GM19328 (cell line): Measurements from ENCODE around the gene TCF7L1.

Experiments used
- ATAC-seq: cut with Tn5 transposase; IDR thresholded peaks from one replicate; pipeline ENCODE4 v1.9.1; 2021; ENCODE audit warnings: mild to moderate bottlenecking, moderate library complexity; ENCODE audit not compliant: unreplicated experiment

The TCF7L1 gene

GRCh38 chr2:85215448-85216401 is 82.5 kb downstream of the TCF7L1 start:
- ATAC-seq, result no peak

- no peak for ATAC-seq
Observed at GRCh38 chr2:85216927-85217326, 83.7 kb downstream of the TCF7L1 start.

DNA sequence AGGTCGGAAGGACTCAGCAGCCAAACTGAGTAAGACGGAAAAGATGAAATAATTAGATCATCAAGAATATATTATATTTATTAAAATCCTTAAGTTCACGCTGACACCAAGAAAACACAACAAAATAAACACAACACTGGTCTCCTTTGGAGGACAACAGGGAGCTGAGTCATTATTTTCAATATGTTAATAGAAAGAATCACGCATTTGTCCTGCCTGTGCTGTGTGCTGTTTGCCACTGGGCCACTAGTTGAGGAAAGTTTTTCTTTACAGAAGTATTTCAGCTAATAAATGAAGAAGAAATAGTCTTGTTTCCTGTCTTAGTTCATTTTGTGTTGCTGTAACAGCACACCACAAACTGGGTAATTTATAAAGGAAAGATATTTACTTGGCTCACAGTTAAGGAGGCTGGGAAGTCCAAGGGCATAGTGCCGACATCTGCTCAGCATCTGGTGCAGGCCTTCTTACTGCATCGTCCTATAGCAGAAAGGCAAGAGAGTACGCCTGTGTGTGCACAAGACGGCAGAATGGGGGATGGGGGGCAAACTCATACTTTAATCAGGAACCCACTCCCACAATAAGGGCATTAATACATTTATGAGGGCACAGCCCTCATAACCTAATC is 88.0 kb downstream of the TCF7L1 start:
- no peak for ATAC-seq

- no peak for ATAC-seq
Observed at GRCh38 chr2:85222792-85223191, 89.6 kb downstream of the TCF7L1 start.

DNA sequence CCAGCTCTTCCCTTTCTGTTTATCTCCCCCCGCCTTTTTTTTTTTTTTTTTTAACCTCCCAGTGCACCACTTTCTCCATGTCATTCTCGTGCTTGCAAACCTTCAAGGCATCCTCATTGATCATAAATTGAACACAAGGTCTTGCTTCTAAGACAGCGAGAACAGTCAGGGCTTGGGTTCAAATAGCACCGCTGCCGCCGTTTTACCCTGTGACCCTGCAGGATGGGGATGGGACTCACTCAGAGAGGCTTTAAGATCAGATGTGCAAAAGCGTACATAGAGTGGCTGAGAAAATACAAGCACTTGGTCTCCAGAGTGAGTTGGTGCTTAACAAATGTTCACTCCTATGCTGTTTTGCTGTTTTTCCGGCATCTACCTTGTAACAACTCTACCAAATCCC is 93.6 kb downstream of the TCF7L1 start:
- ATAC-seq, result no peak

- ATAC-seq, result no peak
Observed at GRCh38 chr2:85230679-85231467, 97.7 kb downstream of the TCF7L1 start.

- ATAC-seq, result no peak
Observed at GRCh38 chr2:85231468-85231805, 98.2 kb downstream of the TCF7L1 start.

DNA sequence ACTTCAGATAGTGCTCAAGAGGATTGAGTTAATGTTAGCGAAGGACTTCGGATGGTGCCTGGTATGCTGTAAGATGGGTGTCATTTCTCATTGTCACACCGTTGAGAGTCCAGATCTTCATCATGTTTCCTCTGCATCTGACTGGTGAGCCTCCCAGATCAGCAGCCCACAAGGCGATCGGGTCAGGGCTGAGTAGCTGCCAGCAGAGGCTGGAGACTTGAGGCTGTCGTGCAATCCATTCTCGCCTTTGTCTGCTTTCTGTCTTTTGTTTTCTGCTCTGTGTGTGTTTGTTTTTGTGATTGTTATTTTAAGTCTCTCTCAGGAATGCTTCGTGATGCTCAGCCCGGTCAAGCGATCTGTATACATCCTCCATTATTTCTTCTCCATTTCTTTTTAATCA is 98.8 kb downstream of the TCF7L1 start:
- ATAC-seq, result no peak

- no peak for ATAC-seq
Observed at GRCh38 chr2:85234868-85235267, 101.7 kb downstream of the TCF7L1 start.

GRCh38 chr2:85235281-85235680 is 102.1 kb downstream of the TCF7L1 start:
- ATAC-seq, result no peak

DNA sequence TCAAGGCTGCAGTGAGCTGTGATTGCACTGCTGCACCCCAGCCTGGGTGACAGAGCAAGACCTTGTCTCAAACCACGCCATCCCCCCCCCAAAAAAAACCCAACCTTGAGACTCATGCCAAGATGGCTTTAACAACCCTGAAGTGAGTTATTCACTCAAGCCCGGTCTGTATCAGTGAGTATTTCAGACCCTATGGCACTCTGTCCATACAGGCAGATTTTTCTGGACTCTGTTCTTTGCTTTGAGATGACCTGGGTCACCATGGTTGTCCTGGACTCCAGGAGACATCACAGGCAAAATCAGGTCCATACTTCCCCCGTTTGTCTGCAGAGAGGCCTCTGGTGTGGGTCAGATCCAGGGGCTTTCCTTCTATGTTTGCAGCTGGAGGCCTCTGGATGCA is 102.9 kb downstream of the TCF7L1 start:
- ATAC-seq, result no peak

- ATAC-seq, result no peak
Observed at GRCh38 chr2:85237849-85238565, 104.8 kb downstream of the TCF7L1 start.

GRCh38 chr2:85238607-85239006 is 105.4 kb downstream of the TCF7L1 start:
- no peak for ATAC-seq

- ATAC-seq, result no peak
Observed at GRCh38 chr2:85239102-85239501, 105.9 kb downstream of the TCF7L1 start.

- no peak for ATAC-seq
Observed at GRCh38 chr2:85240055-85240454, 106.9 kb downstream of the TCF7L1 start.

DNA sequence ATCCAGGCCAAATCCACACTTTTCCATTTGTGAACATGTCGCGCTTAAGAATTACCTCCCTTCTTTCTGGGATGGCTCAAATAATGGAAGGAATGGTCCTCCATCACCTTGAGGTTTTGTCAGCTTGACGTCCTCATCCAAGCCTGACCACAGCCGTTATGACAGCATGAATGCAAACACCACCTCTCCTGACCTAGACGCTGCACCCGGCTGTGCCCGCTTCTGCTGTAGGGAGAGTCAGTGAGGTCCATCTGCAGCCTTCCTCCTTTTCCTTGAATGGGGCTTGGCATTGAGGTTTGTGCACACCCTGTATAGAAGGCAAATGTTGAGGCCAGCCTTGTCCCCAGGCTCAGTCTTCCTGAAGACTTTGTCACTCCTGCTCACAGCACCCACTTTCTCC is 109.1 kb downstream of the TCF7L1 start:
- no peak for ATAC-seq

DNA sequence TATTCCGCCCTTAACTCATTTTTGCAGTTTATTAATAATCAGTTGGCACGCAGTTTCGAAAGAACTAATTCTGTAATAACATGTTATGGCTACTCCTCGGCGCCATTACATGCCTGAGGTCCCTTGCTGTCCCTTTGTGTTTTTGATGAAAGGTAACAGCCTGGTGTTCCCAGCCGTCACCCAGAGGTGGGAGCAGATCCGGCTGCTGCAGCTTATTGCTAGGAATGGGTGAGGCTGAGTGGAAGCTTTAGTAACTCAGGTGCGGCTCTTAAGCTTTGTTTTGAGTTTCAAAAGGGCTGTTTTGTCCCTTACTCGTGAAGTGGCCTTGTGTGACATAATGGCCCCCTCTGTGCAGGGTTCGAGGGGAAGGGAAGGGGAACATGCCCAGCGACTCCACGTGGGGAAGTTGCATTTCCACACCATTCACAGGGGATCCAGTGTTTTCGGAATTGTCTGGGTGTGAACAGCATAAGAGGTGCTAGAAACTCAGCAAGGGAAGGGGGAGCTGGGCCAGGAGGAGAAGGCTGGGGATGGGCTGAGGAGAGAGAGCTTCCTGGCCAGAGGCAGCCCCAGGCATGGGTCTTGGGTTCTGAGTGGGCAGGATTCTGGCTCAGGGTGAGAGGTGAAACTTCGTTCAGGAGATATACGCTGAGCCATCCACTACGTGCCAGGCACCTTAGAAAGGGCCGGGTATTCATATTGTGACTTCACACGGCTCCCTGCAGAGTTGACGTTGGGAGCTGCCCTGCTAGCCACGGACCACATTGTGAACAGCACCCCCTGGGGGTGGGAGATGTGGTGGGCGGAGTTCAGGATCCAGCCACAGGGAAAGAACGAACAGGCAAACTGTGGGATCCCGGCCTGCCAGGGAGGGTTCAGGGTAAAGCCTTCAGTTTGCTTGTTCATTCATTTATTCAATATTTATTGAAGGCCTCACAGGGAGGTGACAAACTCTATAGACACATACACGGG is 110.2 kb downstream of the TCF7L1 start:
- ATAC-seq, result no peak

DNA sequence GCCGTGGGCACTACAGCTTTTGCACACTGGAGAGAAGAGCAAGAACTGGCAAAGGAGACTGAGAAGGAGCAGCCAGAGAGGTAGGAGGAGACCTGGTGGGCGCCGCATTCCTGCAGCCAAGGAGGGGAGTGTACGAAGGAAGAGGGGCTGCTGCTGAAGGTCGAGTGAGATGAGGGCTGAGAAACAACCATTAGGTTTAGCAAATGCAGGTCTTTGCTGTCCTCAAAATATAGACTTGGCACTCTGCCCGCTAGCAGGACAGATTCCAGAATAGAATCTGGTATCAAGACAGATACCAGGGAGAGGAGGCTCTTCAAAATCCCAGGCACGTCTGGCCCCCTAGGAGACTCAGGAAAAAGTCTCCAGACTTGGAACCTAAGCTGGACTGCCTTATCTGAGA is 111.6 kb downstream of the TCF7L1 start:
- no peak for ATAC-seq

DNA sequence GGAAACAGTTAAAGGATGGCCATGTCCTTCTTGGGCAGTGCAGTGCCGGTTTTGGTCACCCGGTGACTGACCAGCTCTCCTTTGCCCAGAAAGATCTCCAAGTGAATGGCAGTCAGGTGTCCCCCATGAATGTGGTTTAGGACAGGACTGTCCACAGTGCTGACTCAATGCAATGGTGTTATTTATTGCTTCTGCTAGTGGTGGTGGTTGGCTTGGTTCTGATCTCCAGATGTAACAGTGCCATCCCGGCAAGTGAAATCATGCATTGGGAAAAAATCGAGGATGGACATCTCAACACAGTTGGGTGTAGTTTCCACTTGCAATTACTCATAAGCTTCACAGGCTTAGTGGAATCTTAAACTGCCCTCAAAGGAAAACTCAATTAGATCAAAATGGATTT is 112.7 kb downstream of the TCF7L1 start:
- no peak for ATAC-seq

- ATAC-seq, result no peak
Observed at GRCh38 chr2:85246348-85246747, 113.2 kb downstream of the TCF7L1 start.
